Peyer's patch (tissue), 4 donors: ENCODE data around the gene STPG3.

Experiments used
- POLR2A ChIP-seq, 2 donors: fragments of 450-650 bp; IDR thresholded peaks; one replicate each; pipeline ENCODE4 v1.5.1; 2017; ENCODE audit warnings: antibody characterized with exemption in 2 of 2, mild to moderate bottlenecking in 2 of 2, moderate library complexity in 2 of 2
- TF ChIP-seq, protein P1 (sequence below), 6 experiments: fragments of 450-650 bp in 4 of 6; fragments of 200-600 bp in 2 of 6; sonication (generic) in 1 of 6; IDR thresholded peaks; one replicate each; pipeline ENCODE4 v1.5.1; 2017 to 2019; ENCODE audit warnings: antibody characterized with exemption in 6 of 6, mild to moderate bottlenecking in 3 of 6, moderate library complexity in 1 of 6

DNA sequence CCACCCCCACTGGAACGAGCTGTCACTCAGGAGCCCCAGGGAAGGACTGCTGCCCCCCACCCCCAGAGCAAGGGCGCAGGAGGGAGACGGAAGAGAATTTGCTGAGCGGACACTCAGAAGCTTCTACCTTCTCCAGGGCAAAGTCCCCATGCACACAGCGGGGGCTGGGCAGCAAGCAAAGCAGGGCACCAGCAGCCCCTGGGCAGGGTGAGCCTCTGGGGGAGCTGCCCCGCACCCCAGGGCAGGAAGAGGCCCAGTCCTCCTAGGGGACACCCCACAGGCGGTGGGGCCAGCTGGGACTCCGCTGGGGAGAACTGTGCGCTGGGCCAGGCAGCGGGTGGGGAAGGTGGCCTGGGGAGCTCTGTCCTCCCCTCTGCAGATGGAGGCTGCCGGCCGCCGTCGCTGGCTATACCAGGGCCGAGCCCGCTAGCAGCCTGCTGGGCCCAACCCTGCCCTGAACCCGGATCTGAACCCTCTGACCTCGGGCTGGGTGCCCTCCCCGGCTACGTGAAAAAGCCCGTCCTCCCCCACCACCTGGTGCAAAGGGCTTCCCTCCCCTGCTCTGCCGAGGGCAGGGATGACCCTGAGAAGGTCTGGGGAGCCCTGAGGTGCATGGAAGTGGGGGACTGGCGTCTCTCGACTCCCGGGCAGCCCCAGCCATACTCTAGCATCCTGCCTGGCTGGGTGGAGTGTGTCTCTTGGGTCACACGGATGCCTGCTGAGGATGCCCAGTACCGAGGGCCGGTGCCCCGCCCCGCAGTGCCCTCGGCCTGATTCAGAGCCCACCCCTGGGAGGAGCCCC lies 21.0 kb upstream of the STPG3 start:
- TF ChIP-seq, protein P1, sequence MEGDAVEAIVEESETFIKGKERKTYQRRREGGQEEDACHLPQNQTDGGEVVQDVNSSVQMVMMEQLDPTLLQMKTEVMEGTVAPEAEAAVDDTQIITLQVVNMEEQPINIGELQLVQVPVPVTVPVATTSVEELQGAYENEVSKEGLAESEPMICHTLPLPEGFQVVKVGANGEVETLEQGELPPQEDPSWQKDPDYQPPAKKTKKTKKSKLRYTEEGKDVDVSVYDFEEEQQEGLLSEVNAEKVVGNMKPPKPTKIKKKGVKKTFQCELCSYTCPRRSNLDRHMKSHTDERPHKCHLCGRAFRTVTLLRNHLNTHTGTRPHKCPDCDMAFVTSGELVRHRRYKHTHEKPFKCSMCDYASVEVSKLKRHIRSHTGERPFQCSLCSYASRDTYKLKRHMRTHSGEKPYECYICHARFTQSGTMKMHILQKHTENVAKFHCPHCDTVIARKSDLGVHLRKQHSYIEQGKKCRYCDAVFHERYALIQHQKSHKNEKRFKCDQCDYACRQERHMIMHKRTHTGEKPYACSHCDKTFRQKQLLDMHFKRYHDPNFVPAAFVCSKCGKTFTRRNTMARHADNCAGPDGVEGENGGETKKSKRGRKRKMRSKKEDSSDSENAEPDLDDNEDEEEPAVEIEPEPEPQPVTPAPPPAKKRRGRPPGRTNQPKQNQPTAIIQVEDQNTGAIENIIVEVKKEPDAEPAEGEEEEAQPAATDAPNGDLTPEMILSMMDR (IDR thresholded peaks at IDR 0.05): no peak
- TF ChIP-seq POLR2A (IDR thresholded peaks at IDR 0.05): no peak
